IMR-90 (cell line): ENCODE measurements around the gene ANK3. TPM values are rescaled to one million over a fixed set of nuclear protein-coding genes. Genes with fewer than 3 reads are reported as not detected.

Experiments used
- ATAC-seq: fragments of 200-7000 bp; cut with Tn5 transposase; 2 replicates; pipeline ENCODE4 v1.9.1; 2020; ENCODE audit warnings: low read depth, mild to moderate bottlenecking, moderate library complexity
- BruUV-seq: library from RNA; stranded (reverse); fragments of 400-500 nt; replicated peaks from 2 replicates; lab custom pipeline; 2021; lab: Mats Ljungman, UMichigan
- CTCF ChIA-PET: fragments of 300-600 bp; formaldehyde crosslinking; extraction: SDS; loops from one replicate; lab custom pipeline; 2021; ENCODE audit warnings: antibody characterized with exemption; lab: Yijun Ruan, JAX
- POLR2A ChIA-PET: fragments of 300-600 bp; sonication (Branson Sonifier 250); formaldehyde crosslinking; loops from one replicate; lab custom pipeline; 2022; ENCODE audit warnings: antibody characterized with exemption; ENCODE audit not compliant: unreplicated experiment; lab: Charles Lee
- DNase-seq: peaks from one replicate; pipeline ENCODE4 v3.0.0; 2013
- H2AFZ ChIP-seq: replicated peaks from 2 replicates; pipeline ENCODE3; 2013; ENCODE audit warnings: low read length, mild to moderate bottlenecking; ENCODE audit not compliant: poor library complexity
- H2AK5ac ChIP-seq: 2 replicates; pipeline ENCODE4 v1.6.1; 2013; ENCODE audit warnings: low read depth, low read length, inconsistent platforms
- H2AK9ac ChIP-seq: replicated peaks from 2 replicates; pipeline ENCODE3; 2013; ENCODE audit warnings: mild to moderate bottlenecking, low read depth, low read length, moderate library complexity; ENCODE audit not compliant: poor library complexity
- H2BK120ac ChIP-seq: 2 replicates; pipeline ENCODE4 v1.6.1; 2013; ENCODE audit warnings: low read depth, low read length, inconsistent platforms
- H2BK15ac ChIP-seq: 3 replicates; pipeline ENCODE4 v1.6.1; 2013; ENCODE audit warnings: low read depth, low read length, inconsistent platforms
- H2BK20ac ChIP-seq: 2 replicates; pipeline ENCODE4 v1.6.1; 2013; ENCODE audit warnings: low read depth, mild to moderate bottlenecking, inconsistent platforms, low read length, moderate library complexity
- H2BK5ac ChIP-seq: 2 replicates; pipeline ENCODE4 v1.6.1; 2013; ENCODE audit warnings: mild to moderate bottlenecking, low read depth, low read length, inconsistent platforms; ENCODE audit not compliant: poor library complexity, severe bottlenecking
- H3K14ac ChIP-seq: replicated peaks from 2 replicates; pipeline ENCODE4 v1.6.1; 2013; ENCODE audit warnings: low read depth, low read length, inconsistent platforms
- H3K18ac ChIP-seq: 2 replicates; pipeline ENCODE4 v1.6.1; 2013; ENCODE audit warnings: low read depth, low read length, control low read depth
- H3K23ac ChIP-seq: 2 replicates; pipeline ENCODE4 v1.6.1; 2013; ENCODE audit warnings: low read depth, low read length, inconsistent platforms
- H3K27ac ChIP-seq: 2 replicates; pipeline ENCODE4 v1.5.1; 2013; ENCODE audit warnings: mild to moderate bottlenecking, control low read depth, low read length; ENCODE audit not compliant: insufficient read depth
- H3K27me3 ChIP-seq: 2 replicates; pipeline ENCODE4 v1.6.1; 2013; ENCODE audit warnings: low read length; ENCODE audit not compliant: control insufficient read depth, insufficient read depth
- H3K36me3 ChIP-seq: 2 replicates; pipeline ENCODE4 v1.6.1; 2013; ENCODE audit warnings: low read length, mixed read lengths; ENCODE audit not compliant: control insufficient read depth, insufficient read depth
- H3K4ac ChIP-seq: 2 replicates; pipeline ENCODE4 v1.6.1; 2013; ENCODE audit warnings: low read depth, low read length, inconsistent platforms
- H3K4me1 ChIP-seq: 2 replicates; pipeline ENCODE4 v1.6.1; 2013; ENCODE audit warnings: low read length, mixed read lengths; ENCODE audit not compliant: control insufficient read depth, insufficient read depth
- H3K4me2 ChIP-seq: 2 replicates; pipeline ENCODE4 v1.6.1; 2013; ENCODE audit warnings: low read depth, mild to moderate bottlenecking, control low read depth, low read length, moderate library complexity
- H3K4me3 ChIP-seq: 2 replicates; pipeline ENCODE4 v1.5.1; 2013; ENCODE audit warnings: low read depth, mild to moderate bottlenecking, control low read depth, low read length, moderate library complexity; ENCODE audit not compliant: insufficient read depth
- H3K56ac ChIP-seq: 2 replicates; pipeline ENCODE4 v1.6.1; 2013; ENCODE audit warnings: low read length, inconsistent platforms; ENCODE audit not compliant: insufficient read depth; ENCODE audit errors: extremely low read depth
- H3K79me1 ChIP-seq, 2 experiments: 2 replicates each; pipeline ENCODE4 v1.6.1; 2013; ENCODE audit warnings: low read length in 2 of 2, inconsistent platforms in 1 of 2, low read depth in 1 of 2
- H3K9ac ChIP-seq: 2 replicates; pipeline ENCODE4 v1.6.1; 2013; ENCODE audit warnings: low read depth, low read length, control low read depth
- H3K9me1 ChIP-seq: 2 replicates; pipeline ENCODE4 v1.6.1; 2013; ENCODE audit warnings: low read length, inconsistent platforms; ENCODE audit not compliant: insufficient read depth
- H3K9me3 ChIP-seq: 2 replicates; pipeline ENCODE4 v1.6.1; 2013; ENCODE audit warnings: low read length; ENCODE audit not compliant: control insufficient read depth, insufficient read depth
- H4K20me1 ChIP-seq: 2 replicates; pipeline ENCODE4 v1.6.1; 2013; ENCODE audit warnings: low read length, inconsistent platforms; ENCODE audit not compliant: insufficient read depth
- H4K5ac ChIP-seq: 2 replicates; pipeline ENCODE4 v1.6.1; 2013; ENCODE audit warnings: mild to moderate bottlenecking, low read depth, low read length, control low read depth
- H4K8ac ChIP-seq, 2 experiments: 2 replicates each; pipeline ENCODE4 v1.6.1; 2013; ENCODE audit warnings: low read depth in 2 of 2, low read length in 2 of 2, control low read depth in 1 of 2, inconsistent platforms in 1 of 2
- H4K91ac ChIP-seq: 2 replicates; pipeline ENCODE4 v1.6.1; 2013; ENCODE audit warnings: low read depth, low read length, inconsistent platforms; ENCODE audit not compliant: insufficient read depth
- BHLHE40 ChIP-seq: fragments of 150-350 bp; IDR thresholded peaks from 2 replicates; pipeline ENCODE4 v1.6.1; 2016; ENCODE audit warnings: mild to moderate bottlenecking, low read depth, low read length
- CEBPB ChIP-seq: IDR thresholded peaks from 2 replicates; pipeline ENCODE4 v1.6.1; 2012; ENCODE audit warnings: low read depth, low read length, improper control_type of control experiment
- CHD1 ChIP-seq: IDR thresholded peaks from 2 replicates; pipeline ENCODE4 v1.6.1; 2012; ENCODE audit warnings: low read depth, low read length, improper control_type of control experiment
- FOS ChIP-seq: fragments of 150-350 bp; IDR thresholded peaks from 2 replicates; pipeline ENCODE4 v1.6.1; 2016; ENCODE audit warnings: low read depth, low read length
- MAFK ChIP-seq: IDR thresholded peaks from 2 replicates; pipeline ENCODE4 v1.6.1; 2012; ENCODE audit warnings: low read depth, low read length, improper control_type of control experiment
- MAZ ChIP-seq: IDR thresholded peaks from 2 replicates; pipeline ENCODE4 v1.6.1; 2012; ENCODE audit warnings: low read depth, mild to moderate bottlenecking, low read length, improper control_type of control experiment, moderate library complexity, borderline replicate concordance
- RAD21 ChIP-seq: IDR thresholded peaks from 2 replicates; pipeline ENCODE4 v1.6.1; 2012; ENCODE audit warnings: low read length, improper control_type of control experiment
- RCOR1 ChIP-seq: IDR thresholded peaks from 2 replicates; pipeline ENCODE4 v1.6.1; 2012; ENCODE audit warnings: mild to moderate bottlenecking, low read length, improper control_type of control experiment; ENCODE audit not compliant: insufficient replicate concordance
- RFX5 ChIP-seq: IDR thresholded peaks from 2 replicates; pipeline ENCODE4 v1.8.0; 2012; ENCODE audit warnings: low read depth, mild to moderate bottlenecking, low read length, moderate library complexity
- SMC3 ChIP-seq: fragments of 150-350 bp; IDR thresholded peaks from 2 replicates; pipeline ENCODE4 v1.6.1; 2016; ENCODE audit warnings: low read depth, mild to moderate bottlenecking, antibody characterized with exemption, low read length, moderate library complexity
- dilution Hi-C: fragments of 300-500 bp; cut with HindIII; formaldehyde crosslinking; loops from one replicate; pipeline ENCODE4 v1.14.3; 2018; ENCODE audit warnings: low sequenced_read_pairs; ENCODE audit not compliant: unreplicated experiment
- in situ Hi-C: fragments of 300-500 bp; cut with MboI; formaldehyde crosslinking; loops from 3 replicates; pipeline ENCODE4 v1.14.3; 2019; ENCODE audit warnings: low sequenced_read_pairs, inconsistent platforms, mixed read lengths
- intact Hi-C: fragments of 100-400 bp; cut with micrococcal nuclease; formaldehyde crosslinking; loops from 2 replicates; pipeline ENCODE4 v1.10.0; 2022
- polyA plus RNA-seq, 3 experiments: library from polyadenylated mRNA; depleted of rRNA; stranded (reverse); fragments of >200 nt; gene quantifications; 2 replicates each; pipeline ENCODE4 v1.2.3, GENCODE V29; 2012; ENCODE audit warnings: low replicate concordance in 1 of 3
- total RNA-seq: library from RNA; depleted of rRNA; stranded (reverse); fragments of >200 nt; gene quantifications from 2 replicates; pipeline ENCODE4 v1.2.3, GENCODE V29; 2012
- TF ChIP-seq, protein P1 (sequence below): fragments of 150-350 bp; IDR thresholded peaks from 2 replicates; pipeline ENCODE4 v1.6.1; 2017; ENCODE audit warnings: mild to moderate bottlenecking, antibody characterized with exemption, low read length, low read depth
- TF ChIP-seq, protein P2 (sequence below): conservative IDR thresholded peaks from 2 replicates; pipeline ENCODE4 v1.5.1; 2012; ENCODE audit warnings: mild to moderate bottlenecking, low read depth, low read length, improper control_type of control experiment
- TF ChIP-seq, protein P3 (sequence below): fragments of 150-350 bp; IDR thresholded peaks from 2 replicates; pipeline ENCODE4 v1.6.1; 2016; ENCODE audit warnings: low read depth, mild to moderate bottlenecking, low read length, moderate library complexity, borderline replicate concordance

ANK3 gene
- total and polyA plus RNA-seq, 2 of the 4 experiments (the other 2 are of a cell fraction): 0.63 to 1.8 TPM

DNA sequence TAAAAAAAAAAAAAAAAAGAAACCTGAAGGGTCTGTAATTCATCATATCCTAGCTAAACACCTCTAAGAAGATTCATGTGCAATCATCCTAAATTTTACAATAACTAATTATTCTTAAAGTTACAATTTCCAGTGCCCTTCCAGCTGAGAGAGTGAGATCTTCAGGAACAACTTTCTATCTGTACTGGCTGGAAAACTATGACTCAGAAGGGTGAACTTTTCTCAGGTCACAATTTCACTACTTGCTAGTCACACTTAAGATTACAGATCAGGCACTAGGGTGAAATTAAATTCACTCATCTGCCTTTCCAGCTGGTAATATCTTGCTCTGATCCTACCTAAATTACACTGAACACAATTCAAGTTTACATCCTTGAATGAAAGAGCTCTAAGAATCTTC, 158.8 kb downstream of the ANK3 start:
- DNase-seq: peak; percentile 43
- dilution Hi-C loops: no loop called here
- Histone ChIP-seq H4K5ac (no peak overlapping the region), H3K4me3 (no peak overlapping the region), H3K4me1 (no peaks in the 10 kb centered on the region; the same call in 1 of the 2 replicates), H4K8ac (no peak overlapping the region), H2BK20ac (no peak overlapping the region), H3K36me3 (no peaks in the 10 kb centered on the region), H2AFZ (no peak overlapping the region), H3K4me2 (no peak overlapping the region), H3K9ac (no peak overlapping the region), H3K23ac (no peak overlapping the region), H2BK15ac (no peak overlapping the region), H3K79me1 (no peaks in the 10 kb centered on the region), H3K9me1 (no peaks in the 10 kb centered on the region), H4K20me1 (no peaks in the 10 kb centered on the region), H3K4ac (no peak overlapping the region), H4K91ac (no peak overlapping the region), H3K9me3 (no peaks in the 10 kb centered on the region), H3K18ac (no peak overlapping the region), H3K14ac (no peak overlapping the region), H2BK120ac (no peak overlapping the region), H3K27ac (no peak overlapping the region), H3K27me3 (peaks cover 2% of the 10 kb centered on the region; the same call in 1 of the 2 replicates), H2BK5ac (no peak overlapping the region), H3K56ac (no peak overlapping the region), H2AK5ac (no peak overlapping the region), H2AK9ac (no peak overlapping the region)
- TF ChIP-seq, protein P1, sequence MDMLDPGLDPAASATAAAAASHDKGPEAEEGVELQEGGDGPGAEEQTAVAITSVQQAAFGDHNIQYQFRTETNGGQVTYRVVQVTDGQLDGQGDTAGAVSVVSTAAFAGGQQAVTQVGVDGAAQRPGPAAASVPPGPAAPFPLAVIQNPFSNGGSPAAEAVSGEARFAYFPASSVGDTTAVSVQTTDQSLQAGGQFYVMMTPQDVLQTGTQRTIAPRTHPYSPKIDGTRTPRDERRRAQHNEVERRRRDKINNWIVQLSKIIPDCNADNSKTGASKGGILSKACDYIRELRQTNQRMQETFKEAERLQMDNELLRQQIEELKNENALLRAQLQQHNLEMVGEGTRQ: no peak
- TF ChIP-seq MAFK: no peak
- no peak for TF ChIP-seq CEBPB
- TF ChIP-seq, protein P2, sequence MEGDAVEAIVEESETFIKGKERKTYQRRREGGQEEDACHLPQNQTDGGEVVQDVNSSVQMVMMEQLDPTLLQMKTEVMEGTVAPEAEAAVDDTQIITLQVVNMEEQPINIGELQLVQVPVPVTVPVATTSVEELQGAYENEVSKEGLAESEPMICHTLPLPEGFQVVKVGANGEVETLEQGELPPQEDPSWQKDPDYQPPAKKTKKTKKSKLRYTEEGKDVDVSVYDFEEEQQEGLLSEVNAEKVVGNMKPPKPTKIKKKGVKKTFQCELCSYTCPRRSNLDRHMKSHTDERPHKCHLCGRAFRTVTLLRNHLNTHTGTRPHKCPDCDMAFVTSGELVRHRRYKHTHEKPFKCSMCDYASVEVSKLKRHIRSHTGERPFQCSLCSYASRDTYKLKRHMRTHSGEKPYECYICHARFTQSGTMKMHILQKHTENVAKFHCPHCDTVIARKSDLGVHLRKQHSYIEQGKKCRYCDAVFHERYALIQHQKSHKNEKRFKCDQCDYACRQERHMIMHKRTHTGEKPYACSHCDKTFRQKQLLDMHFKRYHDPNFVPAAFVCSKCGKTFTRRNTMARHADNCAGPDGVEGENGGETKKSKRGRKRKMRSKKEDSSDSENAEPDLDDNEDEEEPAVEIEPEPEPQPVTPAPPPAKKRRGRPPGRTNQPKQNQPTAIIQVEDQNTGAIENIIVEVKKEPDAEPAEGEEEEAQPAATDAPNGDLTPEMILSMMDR: no peak
- no peak for TF ChIP-seq MAZ
- no peak for TF ChIP-seq CHD1
- no peak for TF ChIP-seq RCOR1
- no peak for TF ChIP-seq SMC3
- TF ChIP-seq BHLHE40: no peak
- no peak for TF ChIP-seq FOS
- no peak for TF ChIP-seq RAD21
- TF ChIP-seq RFX5: no peak
- TF ChIP-seq, protein P3, sequence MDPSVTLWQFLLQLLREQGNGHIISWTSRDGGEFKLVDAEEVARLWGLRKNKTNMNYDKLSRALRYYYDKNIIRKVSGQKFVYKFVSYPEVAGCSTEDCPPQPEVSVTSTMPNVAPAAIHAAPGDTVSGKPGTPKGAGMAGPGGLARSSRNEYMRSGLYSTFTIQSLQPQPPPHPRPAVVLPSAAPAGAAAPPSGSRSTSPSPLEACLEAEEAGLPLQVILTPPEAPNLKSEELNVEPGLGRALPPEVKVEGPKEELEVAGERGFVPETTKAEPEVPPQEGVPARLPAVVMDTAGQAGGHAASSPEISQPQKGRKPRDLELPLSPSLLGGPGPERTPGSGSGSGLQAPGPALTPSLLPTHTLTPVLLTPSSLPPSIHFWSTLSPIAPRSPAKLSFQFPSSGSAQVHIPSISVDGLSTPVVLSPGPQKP: no peak
- BruUV-seq: no TSS peak
- ChIA-PET CTCF (interaction anchor here (0.7 kb wide), 1 partner anchor 333 kb away, joined by 3 read pairs; no protein-coding TSS in a partner anchor), POLR2A (no interaction called here)
- in situ Hi-C loops: no loop called here
- peak; percentile 48; the same call in 1 of the 2 replicates for ATAC-seq
- intact Hi-C loops: loop anchor here (10.0 kb wide), 1 partner anchor 544 kb away; the partner anchor contains the start of gene CDK1
